Right forelimb (tissue), 1 donor: ENCODE results near the gene ZFR2.
"Not testable (repeated sequence)": the region's sequence is repeated elsewhere in the genome, so short reads cannot be mapped to it uniquely, and the experiment has no call there.

Experiments
- DNase-seq: peaks from one replicate; pipeline ENCODE4 v3.0.0-alpha.2; 2018

ZFR2 gene

DNA sequence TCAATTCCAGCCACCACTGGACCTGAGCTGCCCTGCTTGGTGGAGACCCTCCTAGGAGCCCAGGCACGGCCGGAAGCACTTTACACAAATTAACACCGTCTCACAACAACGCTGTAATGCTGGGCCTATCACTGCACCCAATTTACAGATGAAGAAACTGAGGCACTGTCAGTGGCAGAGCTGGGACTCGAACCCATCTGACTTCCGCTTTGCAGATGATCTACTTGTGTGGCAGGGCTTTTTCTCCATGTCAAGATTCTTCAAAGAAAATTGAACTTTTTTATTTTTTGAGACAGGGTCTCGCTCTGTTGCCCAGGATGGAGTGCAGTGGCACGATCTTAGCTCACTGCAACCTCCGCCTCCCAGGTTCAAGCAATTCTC, 33.8 kb downstream of the ZFR2 start:
- DNase-seq, result no peak

DNA sequence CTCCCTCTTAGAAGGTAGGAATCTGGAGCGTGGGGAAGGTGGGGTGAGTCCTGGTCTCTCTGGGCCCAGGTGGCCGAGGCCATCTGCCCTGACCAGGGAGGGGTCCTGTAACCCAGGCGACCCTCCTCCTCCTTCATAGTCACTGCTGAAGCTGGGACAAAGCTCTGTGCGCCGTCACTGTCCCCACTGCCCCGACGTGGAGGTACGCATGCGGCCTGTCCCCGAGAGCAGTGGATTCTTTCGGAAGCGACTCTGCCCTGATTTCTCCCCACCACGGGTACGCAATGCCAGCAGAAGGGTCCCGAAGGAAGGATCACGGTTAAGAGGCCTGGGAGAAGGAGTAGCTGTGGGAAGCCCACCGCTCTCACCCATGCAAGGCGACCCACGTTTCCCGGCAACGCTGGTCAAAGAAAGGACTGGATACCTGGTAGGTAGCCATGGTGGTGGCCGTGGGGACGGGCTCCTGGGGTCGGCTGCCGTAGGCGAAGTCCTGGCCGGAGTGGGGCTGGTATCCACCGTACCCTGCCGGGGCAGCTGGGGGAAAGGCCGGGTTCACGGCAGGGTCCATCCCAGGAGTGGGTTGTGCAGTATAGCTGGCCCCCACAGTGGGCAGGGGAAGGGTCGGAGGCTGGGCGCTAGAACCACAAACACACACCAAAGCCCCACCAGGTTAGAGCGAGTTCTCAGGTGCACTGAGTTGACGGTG, 34.3 kb downstream of the ZFR2 start:
- DNase-seq, result no peak

DNA sequence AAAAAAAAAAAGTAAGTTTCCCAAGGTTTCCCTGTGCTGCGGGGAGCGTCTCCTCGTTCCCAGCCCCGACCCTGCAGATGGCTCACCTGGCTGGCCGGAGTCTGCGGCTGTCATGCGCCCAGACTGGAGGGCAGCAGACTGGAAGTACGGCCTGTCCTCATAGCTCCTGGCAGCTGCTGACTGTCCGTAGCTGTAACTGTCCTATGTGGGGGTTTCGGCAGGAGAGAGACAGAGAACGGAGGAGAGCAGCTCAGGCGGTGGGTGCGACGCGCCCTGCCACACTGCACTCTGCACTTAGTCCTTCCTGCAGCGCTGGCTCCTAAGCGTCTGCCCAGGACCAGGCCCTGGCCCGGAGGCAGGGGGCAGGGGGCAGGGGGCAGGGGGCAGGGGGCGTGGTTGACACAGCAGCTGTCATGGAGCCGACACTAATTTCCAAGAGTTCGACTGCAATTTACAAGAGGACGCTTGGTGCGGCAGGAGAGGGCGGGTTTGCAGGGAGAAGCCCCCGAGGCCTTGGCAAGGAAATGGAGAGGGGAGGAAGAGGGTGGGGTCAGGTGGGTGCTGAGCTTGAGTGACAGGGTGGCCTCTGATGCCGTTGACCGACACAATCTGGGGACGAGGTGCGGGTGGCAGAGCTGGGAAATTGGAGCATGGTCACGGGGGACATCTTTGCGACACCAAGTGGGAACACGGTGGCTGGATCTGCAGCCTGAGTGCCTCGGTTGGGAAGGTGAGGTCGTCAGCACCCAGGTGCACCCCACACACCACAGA, 35.1 kb downstream of the ZFR2 start:
- DNase-seq, result no peak

DNA sequence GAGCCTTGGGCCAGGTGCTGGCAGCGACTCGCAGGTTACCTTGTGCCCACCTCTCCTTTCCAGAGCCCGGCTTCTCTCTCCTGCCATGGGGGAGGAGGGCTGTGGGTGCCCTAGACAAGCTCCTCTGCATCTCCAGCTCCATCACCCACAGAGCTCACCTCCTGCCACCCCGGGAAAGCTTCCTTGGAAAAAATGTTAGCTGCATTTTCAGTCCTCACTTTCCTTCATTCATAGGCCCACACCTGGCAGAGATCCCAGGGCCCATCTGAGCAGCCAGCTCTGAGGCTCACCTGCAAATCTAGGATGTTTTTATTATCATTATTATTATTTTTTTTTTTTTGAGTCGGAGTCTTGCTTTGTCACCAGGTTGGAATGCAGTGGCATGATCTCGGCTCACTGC, 36.8 kb downstream of the ZFR2 start:
- no peak for DNase-seq

DNA sequence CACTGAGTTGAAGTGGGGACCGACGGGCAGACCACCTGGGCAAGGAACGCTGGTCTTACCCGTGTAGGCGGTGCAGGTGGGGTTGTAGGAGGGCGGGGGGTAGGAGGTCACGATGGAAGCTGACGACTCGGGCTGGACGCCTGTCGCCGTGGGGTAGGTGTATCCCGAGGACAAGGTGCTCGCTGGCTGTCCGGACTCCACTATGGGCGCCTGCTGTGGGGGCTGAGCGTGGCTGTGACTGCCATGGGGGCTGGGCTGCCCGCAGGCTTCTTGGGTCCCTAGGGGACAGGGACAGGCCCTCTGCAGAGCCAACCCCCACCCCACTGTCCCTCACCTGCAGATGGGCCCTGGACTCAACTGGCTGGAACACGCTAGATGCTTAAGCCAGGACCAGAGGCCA, 37.2 kb downstream of the ZFR2 start:
- no peak for DNase-seq

DNA sequence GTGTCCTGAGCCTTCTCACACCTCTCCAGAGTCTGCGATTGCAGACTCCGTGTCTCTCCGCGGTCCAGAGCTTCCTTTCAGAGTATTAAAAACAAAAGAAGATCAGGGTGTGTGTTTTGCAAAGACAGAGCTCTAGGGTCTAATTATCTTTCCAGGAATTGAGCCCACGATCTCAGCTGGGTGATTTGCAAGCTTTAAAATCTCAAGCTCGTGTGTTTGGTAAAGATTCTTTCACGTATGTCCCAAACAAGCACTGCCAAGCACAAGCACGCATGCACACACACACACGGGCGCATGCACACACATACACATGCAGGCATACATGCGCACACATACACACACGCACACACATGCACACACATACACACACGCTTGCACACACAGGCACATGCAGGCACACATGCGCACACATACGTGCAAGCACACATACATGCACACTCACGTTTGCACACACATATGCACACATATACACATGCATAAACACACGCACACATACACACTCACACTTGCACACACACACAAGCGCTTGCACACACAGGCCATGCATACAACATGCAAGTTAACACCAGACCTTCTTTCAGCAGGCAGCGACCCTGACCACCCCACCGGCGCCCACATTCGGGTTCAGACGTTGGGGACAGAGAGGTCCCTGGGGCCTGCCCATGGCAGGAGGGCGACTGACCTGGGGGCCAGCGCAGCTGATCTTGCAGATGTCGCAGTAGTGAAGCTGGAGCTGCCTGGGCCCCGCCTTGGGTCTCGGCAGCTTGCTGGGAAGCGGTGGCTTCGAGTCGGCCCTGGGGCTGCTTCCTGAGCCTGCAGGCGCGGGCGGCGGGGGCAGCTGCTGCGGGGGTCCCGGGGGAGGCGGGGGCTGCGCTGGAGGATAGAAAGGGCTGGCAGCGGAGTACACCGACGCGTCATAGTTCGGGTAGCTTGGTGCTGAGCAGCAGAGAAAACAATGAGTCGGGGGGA, 37.9 kb downstream of the ZFR2 start:
- DNase-seq, result no peak

DNA sequence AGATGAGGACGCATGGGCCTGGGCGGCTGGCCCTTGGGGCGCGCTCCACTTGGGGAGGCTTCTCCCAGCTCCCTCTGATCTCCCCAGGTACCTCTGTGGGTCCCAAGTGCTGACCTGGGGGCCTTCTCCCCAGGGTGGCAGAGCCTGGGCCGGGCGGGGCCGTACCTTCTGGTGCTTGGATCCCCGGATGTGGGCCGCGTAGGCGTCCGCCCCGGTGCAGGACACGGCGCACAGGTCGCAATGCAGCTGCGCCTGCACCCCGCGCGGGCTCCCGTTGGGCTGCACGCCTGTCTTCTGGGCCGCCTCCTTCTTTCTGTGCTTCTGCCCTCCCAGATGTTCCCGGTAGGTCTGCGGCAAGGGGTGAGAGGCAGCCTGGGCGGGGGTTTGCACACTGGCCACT, 41.5 kb downstream of the ZFR2 start:
- DNase-seq, result no peak

DNA sequence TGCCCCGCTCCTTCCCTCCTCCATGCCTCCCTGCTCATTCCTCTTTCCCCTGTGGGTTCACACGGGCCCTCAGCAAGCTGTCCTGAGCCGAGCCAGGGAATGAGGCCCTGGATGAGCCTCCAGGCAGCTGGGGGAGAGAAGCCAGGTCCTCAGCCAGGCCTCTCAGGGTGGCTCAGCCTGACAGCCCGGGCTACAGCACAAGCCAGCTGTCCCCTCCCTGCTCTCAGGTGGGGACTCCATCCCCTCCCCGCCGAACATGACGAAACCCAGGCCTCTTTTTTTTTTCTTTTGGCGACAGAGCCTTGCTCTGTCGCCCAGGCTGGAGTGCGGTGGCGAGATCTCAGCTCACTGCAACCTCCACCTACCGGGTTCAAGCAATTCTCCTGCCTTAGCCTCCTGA, 42.7 kb downstream of the ZFR2 start:
- no peak for DNase-seq

DNA sequence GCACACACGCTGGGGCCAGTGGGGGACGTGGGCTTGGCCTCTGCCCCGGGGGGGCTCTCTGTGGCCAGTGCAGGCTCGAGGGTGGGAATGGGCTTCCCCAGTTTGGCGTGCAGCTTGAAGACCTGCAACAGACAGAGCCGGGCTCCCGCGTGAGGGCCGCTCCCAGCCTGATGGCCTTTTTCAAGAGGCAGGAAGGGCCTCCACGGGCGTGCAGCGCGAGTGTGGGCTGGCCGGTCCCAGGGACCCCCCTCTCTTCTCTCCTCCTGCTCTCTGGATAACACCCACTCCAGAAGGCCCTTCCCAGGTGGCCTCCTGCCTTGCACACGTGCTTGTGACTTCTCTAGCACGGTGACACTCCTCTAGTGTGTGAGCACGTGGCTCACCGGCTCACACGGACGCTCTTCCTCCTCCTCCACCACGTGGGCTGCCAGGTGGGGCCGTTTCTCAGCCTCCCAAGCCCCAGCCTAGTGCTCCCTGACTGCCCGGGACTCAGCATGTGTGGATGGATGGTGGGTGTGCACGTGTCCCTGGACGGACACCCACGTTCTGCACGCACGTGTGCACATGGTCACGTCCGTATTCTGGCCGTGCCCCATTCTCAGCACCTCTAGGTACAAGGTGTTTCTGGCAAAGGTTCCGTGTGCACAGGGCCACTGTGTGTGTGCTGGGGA, 43.4 kb downstream of the ZFR2 start:
- DNase-seq, result no peak

DNA sequence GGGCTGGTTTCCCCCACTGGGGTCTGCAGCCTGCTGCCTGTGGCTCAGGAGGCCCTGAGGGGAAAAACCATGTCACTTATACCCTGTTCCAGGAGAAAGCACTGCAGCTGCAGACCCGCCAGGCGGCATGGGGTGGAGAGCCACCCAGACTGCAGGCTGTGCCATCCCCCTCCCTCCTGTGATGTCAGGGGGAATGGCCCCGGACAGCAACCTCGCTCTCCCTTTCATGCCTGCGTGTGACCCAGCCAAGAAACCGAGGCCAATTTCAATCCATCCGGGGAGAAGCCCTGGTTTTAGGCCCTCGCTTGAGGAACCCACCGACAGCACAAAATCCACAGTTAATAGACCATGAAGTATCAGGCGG, 45.5 kb downstream of the ZFR2 start:
- DNase-seq, result no peak

DNA sequence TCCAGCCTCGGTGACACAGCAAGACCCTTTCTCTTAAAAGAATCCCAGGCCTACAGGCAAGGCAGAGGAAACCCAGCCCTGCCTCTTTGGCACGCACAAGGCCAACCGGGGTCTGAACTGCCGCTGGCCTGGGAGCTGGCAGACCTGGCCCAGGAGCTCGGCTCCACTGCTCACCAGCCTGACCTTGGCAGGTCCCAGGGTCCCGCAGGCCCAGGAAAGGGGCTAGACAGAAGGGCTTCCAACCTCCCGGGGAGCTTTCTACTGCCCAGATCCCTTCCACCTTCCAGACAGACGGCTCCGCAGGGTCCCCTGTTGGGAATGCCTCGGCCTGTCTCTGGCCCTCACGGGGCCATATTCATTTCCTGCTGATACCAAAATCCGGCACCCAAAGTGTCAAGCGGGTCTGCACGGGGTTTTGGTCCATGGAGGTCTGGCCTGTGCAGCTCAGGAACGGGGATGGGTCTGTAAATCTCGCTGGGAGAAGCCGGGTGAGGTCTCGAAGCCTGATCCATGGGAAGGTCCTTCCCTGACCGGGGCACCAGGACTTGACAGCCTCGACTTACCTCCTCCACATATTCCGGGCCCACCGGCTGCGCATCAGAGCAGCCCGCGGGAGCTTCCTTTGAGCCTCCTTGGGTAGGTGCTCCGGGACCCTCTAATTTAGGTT, 46.0 kb downstream of the ZFR2 start:
- DNase-seq, result no peak

DNA sequence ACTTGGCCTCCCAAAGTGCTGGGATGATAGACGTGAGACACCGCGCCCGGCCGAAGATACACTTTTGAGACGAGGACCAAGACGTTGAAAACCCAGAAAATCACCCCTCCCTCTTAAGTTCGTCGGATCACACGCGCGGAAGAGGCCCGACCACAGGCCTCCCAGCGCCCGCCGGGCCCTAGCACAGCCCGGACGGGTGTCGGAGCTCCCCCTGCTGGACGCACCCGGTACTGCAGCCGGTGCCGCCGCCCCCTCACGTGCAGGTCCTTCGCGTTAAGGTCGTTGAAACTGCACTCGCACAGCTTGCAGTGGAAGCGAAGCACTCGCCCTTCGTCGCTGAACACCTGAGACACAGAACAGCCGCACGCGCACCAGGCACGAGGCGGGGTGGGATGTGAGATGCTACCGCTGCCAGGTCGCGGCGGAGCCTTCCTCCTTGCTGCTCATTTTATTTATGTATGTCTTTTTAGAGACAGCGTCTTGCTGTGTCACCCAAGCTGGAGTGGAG, 46.9 kb downstream of the ZFR2 start:
- peak; percentile 72 for DNase-seq

DNA sequence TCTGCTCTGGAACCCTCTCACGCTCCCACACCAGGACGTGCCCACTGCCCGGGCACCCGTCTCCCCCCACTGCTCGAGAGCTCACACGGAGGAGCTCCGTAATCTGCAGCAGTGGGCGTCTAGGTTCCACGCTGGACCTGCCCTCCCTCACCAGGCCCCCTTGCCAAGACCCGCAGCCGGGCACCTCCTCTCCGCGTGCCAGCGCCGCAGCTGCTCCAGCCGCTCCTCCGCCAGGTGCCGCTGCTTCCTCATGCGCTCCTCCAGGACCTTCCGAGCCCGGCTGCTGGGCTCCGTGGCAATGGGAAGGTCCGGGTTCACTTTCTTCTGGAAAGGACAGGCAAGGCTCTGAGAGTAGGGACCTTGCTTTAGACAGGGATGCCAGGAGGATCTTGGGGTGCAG, 47.7 kb downstream of the ZFR2 start:
- DNase-seq, result no peak

DNA sequence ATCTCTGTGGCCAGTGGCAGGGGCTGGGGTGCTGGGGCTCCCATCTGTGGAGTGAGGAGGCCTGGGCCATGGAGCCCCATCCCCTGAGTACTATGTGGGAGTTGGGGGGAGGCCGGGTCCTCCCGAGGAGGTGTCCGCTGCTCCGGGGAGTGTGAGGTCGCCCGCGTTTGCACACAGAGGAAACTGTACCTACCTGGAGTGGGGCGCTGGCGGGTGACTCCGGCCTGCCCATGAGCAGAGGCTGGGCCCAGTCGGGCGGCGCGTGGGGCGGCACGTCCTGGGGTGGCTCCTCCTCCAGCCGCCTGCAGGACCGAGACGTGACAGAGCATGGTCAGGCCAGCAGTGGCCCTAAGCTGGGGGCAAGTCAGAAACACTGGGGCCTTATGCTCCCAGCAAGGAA, 48.8 kb downstream of the ZFR2 start:
- no peak for DNase-seq

DNA sequence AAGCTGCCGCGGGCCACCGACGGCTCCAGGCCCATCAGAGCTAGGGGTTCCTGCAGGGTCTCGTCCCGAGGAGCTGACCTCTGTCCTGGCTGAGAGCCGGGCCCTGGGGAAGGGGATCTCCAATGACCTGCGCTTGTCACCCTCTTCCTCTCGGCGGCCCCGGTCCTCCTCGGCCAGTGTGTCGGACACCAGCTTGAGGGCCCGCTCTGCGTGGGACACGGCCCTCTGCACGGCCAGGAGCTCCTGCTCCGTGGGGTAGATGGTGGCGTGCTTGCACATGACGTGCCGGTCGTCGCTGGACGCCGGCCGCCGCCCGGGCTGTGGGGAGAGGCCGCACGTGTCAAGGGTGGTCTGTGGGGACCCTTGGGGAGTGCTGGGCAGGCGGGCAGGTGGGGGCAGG, 49.9 kb downstream of the ZFR2 start:
- DNase-seq, result no peak

DNA sequence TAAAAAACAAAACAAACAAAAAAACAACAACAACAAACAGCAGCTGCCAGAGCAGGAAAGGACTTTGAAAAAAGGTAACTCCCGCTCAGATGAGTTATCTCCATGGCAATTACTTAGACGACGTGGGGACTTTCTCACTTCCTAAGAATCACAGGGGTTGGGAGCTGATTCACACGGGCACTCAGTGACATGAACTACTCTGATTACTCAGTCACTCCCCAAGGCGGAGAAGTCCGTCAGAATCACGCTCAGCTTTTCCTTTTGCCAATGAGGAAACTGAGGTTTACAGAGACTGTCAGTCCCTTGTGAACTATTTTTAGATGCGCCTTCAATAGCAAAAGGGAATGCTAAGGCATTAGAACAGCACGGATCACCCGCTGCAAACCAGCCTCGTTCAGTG, 50.4 kb downstream of the ZFR2 start:
- DNase-seq, result no peak

DNA sequence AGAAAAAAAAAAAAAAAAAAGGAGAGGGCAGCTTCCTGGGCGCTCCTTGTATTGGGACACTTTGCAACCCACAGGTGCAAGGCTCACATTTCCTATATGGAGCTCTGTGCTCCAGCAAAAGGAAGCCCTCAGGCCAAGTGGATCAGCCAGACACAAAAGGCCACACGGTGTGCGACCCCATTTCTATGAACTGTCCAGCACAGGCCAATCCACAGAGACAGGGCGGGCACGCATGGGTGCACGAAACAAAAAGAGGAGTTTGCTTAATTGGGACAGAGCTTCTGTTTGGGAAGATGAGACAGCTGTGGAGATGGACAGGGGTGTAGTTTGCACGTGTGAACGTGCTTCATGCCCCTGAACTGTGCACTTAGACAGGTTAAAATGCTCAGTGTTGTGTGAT, 51.1 kb downstream of the ZFR2 start:
- no peak for DNase-seq

DNA sequence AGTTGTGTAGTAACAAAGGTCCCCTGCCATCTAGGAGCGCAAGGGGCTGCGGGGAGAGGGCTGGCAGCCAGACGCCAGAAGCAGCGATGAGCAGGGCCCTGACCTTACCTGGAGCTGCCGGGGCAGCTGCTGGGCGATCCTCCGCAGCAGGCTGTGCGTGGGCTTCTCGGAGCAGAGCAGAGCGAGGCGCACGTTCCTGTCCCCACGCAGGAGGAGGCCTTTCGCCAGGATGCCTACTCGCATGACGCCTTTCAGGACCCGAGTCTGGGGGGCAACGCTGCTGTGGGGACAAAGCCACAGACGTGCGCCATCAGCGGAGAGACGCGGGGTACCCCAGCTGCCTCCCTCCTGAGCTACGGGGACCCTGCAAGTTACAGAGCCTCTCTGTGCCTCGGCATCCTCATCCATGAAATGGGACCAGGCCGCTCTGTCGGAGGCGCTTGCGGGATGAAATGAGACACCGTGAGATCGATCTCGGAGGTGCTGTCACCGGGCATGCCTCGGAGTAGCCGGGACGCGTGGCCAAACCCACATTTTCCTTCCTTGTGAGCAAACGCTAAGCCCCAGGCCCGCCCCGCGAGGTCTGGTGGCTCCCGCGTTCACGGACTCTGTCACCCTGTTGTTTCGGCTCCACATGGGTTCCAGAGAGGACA, 52.1 kb downstream of the ZFR2 start:
- no peak for DNase-seq

DNA sequence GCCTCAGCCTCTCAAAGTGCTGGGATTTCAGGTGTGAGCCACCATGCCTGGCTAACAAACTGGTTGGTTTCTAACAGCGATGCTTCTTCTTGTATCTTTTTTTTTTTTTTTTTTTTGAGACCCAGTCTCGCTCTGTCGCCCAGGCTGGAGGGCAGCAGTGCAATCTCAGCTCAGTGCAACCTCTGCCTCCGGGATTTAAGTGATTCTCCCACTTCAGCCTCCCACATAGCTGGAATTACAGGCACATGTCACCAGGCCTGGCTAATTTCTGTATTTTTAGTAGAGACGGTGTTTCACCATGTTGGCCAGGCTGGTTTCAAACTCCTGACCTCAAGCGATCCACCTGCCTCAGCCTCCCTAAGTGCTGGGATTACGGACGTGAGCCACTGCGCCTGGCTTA, 52.7 kb downstream of the ZFR2 start:
- not testable (repeated sequence) for DNase-seq

DNA sequence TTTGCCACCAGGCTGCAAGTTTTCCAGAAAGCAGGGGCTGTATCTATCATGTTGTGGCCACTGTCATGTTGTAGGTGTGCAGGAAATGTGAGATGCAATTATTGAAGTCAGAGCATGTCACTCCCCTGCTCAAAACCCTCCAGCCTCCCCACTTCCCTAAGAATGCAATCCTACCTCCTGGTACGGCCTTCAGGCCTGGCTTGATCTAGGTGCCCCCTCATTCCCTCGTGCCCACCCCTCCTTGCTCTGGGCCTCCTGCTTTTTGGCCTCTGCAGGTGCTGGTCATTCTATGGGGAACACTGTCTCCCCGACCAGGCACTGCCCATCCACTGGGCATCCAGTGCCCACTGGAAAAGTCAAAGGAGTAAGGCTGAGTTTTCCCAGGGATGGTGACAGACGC, 54.2 kb downstream of the ZFR2 start:
- DNase-seq, result no peak

DNA sequence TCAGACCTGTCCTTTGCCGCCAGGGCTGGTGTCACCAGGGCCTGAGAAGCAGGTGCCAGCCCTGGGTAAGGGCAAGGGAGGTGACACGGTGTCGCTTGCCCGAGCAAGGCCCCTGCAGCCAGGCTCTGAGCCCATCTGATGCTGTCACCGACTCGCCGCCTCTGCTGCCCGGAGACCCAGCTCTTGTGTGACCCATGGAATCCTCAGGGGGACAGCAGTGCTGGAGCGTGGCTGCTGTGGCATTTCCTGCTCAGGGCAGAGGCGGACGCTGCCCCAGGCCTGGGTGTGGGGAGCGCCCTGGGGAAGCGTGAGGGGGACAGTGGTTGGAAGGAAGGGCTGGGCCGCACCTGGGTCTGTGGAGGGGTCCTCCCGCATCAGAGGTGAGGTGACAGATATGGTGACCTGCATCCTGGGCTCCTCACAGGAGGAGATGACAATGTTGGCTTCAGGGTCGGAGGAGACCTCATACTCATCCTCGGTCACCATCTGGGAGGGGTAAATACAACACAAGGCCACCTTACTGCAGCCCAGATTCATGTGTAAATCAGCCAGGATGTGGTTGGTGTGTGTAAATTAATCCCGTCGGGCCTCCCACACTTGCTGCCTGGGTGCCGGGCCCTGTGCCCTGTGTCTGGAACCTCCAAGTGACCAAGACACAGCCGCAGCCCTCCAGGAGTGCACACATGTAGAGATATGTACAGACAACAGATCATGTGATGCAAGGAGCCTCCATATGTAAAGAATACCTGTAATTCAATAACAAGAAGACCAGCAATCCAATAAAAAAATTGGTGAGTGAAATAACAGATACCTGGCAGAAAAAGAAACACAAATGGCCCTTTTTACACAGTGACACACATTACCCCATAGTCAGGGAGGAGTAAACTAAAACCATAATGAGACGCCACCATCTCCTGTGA, 55.1 kb downstream of the ZFR2 start:
- no peak for DNase-seq
